Thyroid gland (tissue), 4 donors: ENCODE data around the gene TMEM255B.

Source experiments
- CTCF ChIP-seq, 6 experiments: fragments of 200-600 bp in 3 of 6; fragments of 450-650 bp in 3 of 6; sonication (generic) in 3 of 6; IDR thresholded peaks; one replicate each; pipeline ENCODE4 v1.5.1; 2016 to 2019; ENCODE audit warnings: antibody characterized with exemption in 6 of 6, mild to moderate bottlenecking in 2 of 6, inconsistent platforms in 1 of 6, moderate library complexity in 1 of 6
- POLR2A ChIP-seq, 2 donors: fragments of 450-650 bp; IDR thresholded peaks; one replicate each; pipeline ENCODE4 v1.6.1; 2017; ENCODE audit warnings: antibody characterized with exemption in 2 of 2, mild to moderate bottlenecking in 2 of 2, moderate library complexity in 1 of 2

- TF ChIP-seq CTCF (IDR thresholded peaks at IDR 0.05): no peak
- TF ChIP-seq POLR2A (IDR thresholded peaks at IDR 0.05): no peak
Measured at GRCh38 chr13:113809934-113810333, 50.9 kb downstream of the TMEM255B start.
